DOHH2 (cell line): ENCODE measurements around the gene TXNIP.
A peak's percentile ranks its signal among the peaks of the same experiment; 100 is the strongest.

Source experiments
- H3F3A ChIP-seq: fragments of 200-600 bp; sonication (generic), shearing (Covaris generic); 2 replicates; pipeline ENCODE4 v1.6.0; 2016; ENCODE audit warnings: antibody characterized with exemption, mild to moderate bottlenecking; ENCODE audit not compliant: control insufficient read depth, insufficient read depth
- H3K27ac ChIP-seq: fragments of 200-600 bp; sonication (generic); 2 replicates; pipeline ENCODE4 v1.5.1; 2014; ENCODE audit warnings: low read depth, mild to moderate bottlenecking, low read length, moderate library complexity
- H3K27me3 ChIP-seq: fragments of 200-600 bp; sonication (generic); 2 replicates; pipeline ENCODE4 v1.6.1; 2014; ENCODE audit warnings: mild to moderate bottlenecking, low read length, mixed read lengths; ENCODE audit not compliant: control insufficient read depth
- H3K36me3 ChIP-seq: fragments of 200-600 bp; sonication (generic); 2 replicates; pipeline ENCODE4 v1.6.1; 2014; ENCODE audit warnings: mild to moderate bottlenecking, low read length, moderate library complexity, mixed read lengths; ENCODE audit not compliant: control insufficient read depth
- H3K4me1 ChIP-seq: fragments of 200-600 bp; sonication (generic); 2 replicates; pipeline ENCODE4 v1.6.1; 2014; ENCODE audit warnings: mild to moderate bottlenecking, low read length, mixed read lengths; ENCODE audit not compliant: control insufficient read depth
- H3K4me2 ChIP-seq: fragments of 200-600 bp; sonication (generic); 2 replicates; pipeline ENCODE4 v1.6.0; 2014; ENCODE audit warnings: mild to moderate bottlenecking, low read length, moderate library complexity
- H3K4me3 ChIP-seq: fragments of 200-600 bp; sonication (generic); 2 replicates; pipeline ENCODE4 v1.5.1; 2014; ENCODE audit warnings: mild to moderate bottlenecking, low read length, mixed read lengths
- H3K79me2 ChIP-seq: fragments of 200-600 bp; sonication (generic); 2 replicates; pipeline ENCODE4 v1.6.1; 2014; ENCODE audit warnings: mild to moderate bottlenecking, low read length, mixed read lengths; ENCODE audit not compliant: control insufficient read depth
- H3K9me2 ChIP-seq: fragments of 200-600 bp; sonication (generic); replicated peaks from 2 replicates; pipeline ENCODE4 v1.6.1; 2014; ENCODE audit warnings: mild to moderate bottlenecking, low read length, mixed read lengths; ENCODE audit not compliant: control insufficient read depth
- H3K9me3 ChIP-seq: fragments of 200-600 bp; sonication (generic); 2 replicates; pipeline ENCODE4 v1.6.1; 2014; ENCODE audit warnings: antibody characterized with exemption, low read length, mixed read lengths; ENCODE audit not compliant: control insufficient read depth, insufficient read depth
- H4K20me1 ChIP-seq: fragments of 200-600 bp; sonication (generic); 2 replicates; pipeline ENCODE4 v1.6.0; 2014; ENCODE audit warnings: low read depth, mild to moderate bottlenecking, antibody characterized with exemption, low read length, moderate library complexity; ENCODE audit not compliant: control insufficient read depth, insufficient read depth
- CTCF ChIP-seq: fragments of 200-600 bp; sonication (generic); IDR thresholded peaks from one replicate; pipeline ENCODE4 v1.5.1; 2014; ENCODE audit warnings: antibody characterized with exemption, mild to moderate bottlenecking, low read depth, low read length; ENCODE audit not compliant: poor library complexity, severe bottlenecking
- EZH2phosphoT487 ChIP-seq: fragments of 200-600 bp; sonication (generic); IDR thresholded peaks from 2 replicates; pipeline ENCODE4 v1.6.1; 2017; ENCODE audit warnings: borderline replicate concordance, mild to moderate bottlenecking, antibody characterized with exemption, low read length, moderate library complexity, mixed read lengths

Gene TXNIP

GRCh38 chr1:145961109-145961424 lies 35.3 kb downstream of the TXNIP start:
- peak overlapping the region; percentile 98 for H3K4me2 ChIP-seq
- no peak for TF ChIP-seq CTCF

GRCh38 chr1:145960468-145961108 lies 35.8 kb downstream of the TXNIP start:
- Histone ChIP-seq H3F3A (peaks cover 28% of the 10 kb centered on the region), H3K4me3 (peak overlapping the region; percentile 81), H3K4me1 (peaks cover 81% of the 10 kb centered on the region), H3K27me3 (no peaks in the 10 kb centered on the region), H4K20me1 (no peaks in the 10 kb centered on the region), H3K4me2 (peak overlapping the region; percentile 98), H3K27ac (no peak overlapping the region), H3K9me3 (no peaks in the 10 kb centered on the region), H3K36me3 (peaks cover 7% of the 10 kb centered on the region; the same call in 1 of the 2 replicates), H3K9me2 (no peaks in the 10 kb centered on the region), H3K79me2 (peaks cover 41% of the 10 kb centered on the region)
- TF ChIP-seq EZH2phosphoT487: no peak
- TF ChIP-seq CTCF: peak; percentile 26

More at GRCh38 chr1:145961109-145961424, 35.3 kb downstream of the TXNIP start:
- no peaks in the 10 kb centered on the region for H4K20me1 ChIP-seq
- peaks cover 37% of the 10 kb centered on the region for H3K79me2 ChIP-seq
- H3K36me3 ChIP-seq: peaks cover 4% of the 10 kb centered on the region; the same call in 1 of the 2 replicates
- H3K27me3 ChIP-seq: no peaks in the 10 kb centered on the region
- H3K9me2 ChIP-seq: no peaks in the 10 kb centered on the region
- peaks cover 77% of the 10 kb centered on the region for H3K4me1 ChIP-seq
- no peak overlapping the region for H3K27ac ChIP-seq
- peaks cover 28% of the 10 kb centered on the region for H3F3A ChIP-seq
- peak overlapping the region; percentile 81 for H3K4me3 ChIP-seq
- H3K9me3 ChIP-seq: no peaks in the 10 kb centered on the region

GRCh38 chr1:145959957-145960467 lies 36.4 kb downstream of the TXNIP start:
- Histone ChIP-seq H3K27me3 (no peaks in the 10 kb centered on the region), H4K20me1 (no peaks in the 10 kb centered on the region), H3K36me3 (peaks cover 10% of the 10 kb centered on the region; the same call in 1 of the 2 replicates), H3K4me1 (peaks cover 79% of the 10 kb centered on the region), H3K9me2 (no peaks in the 10 kb centered on the region), H3K9me3 (no peaks in the 10 kb centered on the region), H3K27ac (no peak overlapping the region), H3K79me2 (peaks cover 41% of the 10 kb centered on the region), H3F3A (peaks cover 28% of the 10 kb centered on the region), H3K4me3 (peak overlapping the region; percentile 81), H3K4me2 (peak overlapping the region; percentile 98)
- TF ChIP-seq EZH2phosphoT487 (no peak), CTCF (no peak)
